Omental fat pad (tissue), 4 donors: ENCODE results near the gene PLPPR3. TPM values are rescaled to one million over a fixed set of nuclear protein-coding genes. Genes with fewer than 3 reads are reported as not detected.

Experiments used
- ATAC-seq: fragments of 150-250 bp; one replicate; pipeline ENCODE4 v1.9.1; 2016; ENCODE audit warnings: mild to moderate bottlenecking, moderate library complexity; ENCODE audit not compliant: low FRiP score
- DNase-seq: peaks from one replicate; pipeline ENCODE4 v3.0.0-alpha.2; 2019; ENCODE audit warnings: low spot score
- CTCF ChIP-seq, 3 donors: fragments of 450-650 bp; IDR thresholded peaks; one replicate each; pipeline ENCODE4 v1.5.1; 2016 to 2017; ENCODE audit warnings: antibody characterized with exemption in 3 of 3, mild to moderate bottlenecking in 3 of 3, moderate library complexity in 2 of 3
- total RNA-seq, 4 donors: library from RNA; depleted of rRNA; stranded (reverse); fragments of >200 nt; gene quantifications; one replicate each; pipeline ENCODE4 v1.1.0, GENCODE V29; 2016

PLPPR3 gene
- total RNA-seq, 4 donors from 2014 or later = not detected

DNA sequence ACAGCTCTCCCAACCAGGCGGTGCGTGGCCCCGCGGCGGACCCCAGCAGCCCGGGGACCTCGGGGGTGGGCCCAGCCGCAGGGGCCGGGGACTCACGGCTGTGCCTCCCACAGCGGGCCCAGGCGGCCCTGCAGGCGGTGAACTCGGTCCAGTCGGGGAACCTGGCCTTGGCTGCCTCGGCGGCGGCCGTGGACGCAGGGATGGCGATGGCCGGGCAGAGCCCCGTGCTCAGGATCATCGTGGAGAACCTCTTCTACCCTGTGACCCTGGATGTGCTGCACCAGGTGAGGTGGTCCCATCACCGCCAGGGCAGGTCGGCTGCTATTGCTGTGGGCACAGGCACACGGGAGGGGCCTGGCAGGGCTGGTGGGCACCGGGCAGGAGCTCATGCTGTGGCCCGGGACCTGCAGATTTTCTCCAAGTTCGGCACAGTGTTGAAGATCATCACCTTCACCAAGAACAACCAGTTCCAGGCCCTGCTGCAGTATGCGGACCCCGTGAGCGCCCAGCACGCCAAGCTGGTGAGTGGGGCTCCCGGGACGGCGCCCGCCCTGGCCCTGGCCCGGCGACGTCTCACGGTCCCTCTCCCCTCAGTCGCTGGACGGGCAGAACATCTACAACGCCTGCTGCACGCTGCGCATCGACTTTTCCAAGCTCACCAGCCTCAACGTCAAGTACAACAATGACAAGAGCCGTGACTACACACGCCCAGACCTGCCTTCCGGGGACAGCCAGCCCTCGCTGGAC is 17.2 kb downstream of the PLPPR3 start:
- no peak for TF ChIP-seq CTCF (IDR thresholded peaks at IDR 0.05)
- DNase-seq = no peak
- no peak for ATAC-seq

- TF ChIP-seq CTCF (IDR thresholded peaks at IDR 0.05) = no peak
- no peak for ATAC-seq
- no peak for DNase-seq
Measured at GRCh38 chr19:803686-804418, 17.9 kb downstream of the PLPPR3 start.

GRCh38 chr19:803099-803561 is 18.6 kb downstream of the PLPPR3 start:
- no peak for ATAC-seq
- TF ChIP-seq CTCF (IDR thresholded peaks at IDR 0.05) = no peak
- no peak for DNase-seq

DNA sequence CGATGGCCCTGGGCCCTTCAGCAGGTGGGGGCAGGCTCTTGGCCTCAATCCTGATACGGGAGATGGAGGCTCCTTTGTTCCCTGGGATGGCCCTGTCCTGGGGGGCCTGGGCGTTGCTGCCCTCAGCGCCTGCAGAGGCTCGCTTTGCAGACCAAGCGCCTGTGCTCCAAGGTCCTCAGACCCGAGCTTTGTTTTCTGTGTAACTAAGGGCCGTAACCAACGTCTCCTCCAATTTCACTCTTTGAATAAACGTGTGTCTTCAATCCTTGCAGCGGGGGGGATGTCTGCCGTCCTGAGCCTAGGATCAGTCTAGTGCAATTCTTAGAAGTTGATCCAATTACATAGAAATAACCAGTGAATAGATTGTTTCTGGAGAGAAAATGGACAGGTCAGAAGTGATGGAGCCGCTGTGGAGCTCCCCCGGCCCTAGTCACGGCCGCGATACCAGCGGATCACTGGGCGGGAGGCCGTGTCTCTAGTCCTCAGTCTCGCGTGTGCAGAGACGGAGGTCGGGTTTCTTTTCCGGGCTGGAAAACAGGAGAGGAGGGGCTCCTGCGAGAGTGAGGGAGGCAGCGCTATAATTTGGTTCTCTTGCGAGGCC is 19.2 kb downstream of the PLPPR3 start:
- ATAC-seq = no peak
- no peak for TF ChIP-seq CTCF (IDR thresholded peaks at IDR 0.05)
- no peak for DNase-seq

GRCh38 chr19:801861-802497 is 19.8 kb downstream of the PLPPR3 start:
- DNase-seq = no peak
- no peak for ATAC-seq
- TF ChIP-seq CTCF (IDR thresholded peaks at IDR 0.05) = no peak

- no peak for ATAC-seq
- TF ChIP-seq CTCF (IDR thresholded peaks at IDR 0.05) = no peak
- no peak for DNase-seq
Measured at GRCh38 chr19:801030-801860, 20.5 kb downstream of the PLPPR3 start.
